Peyer's patch (tissue), 4 donors: Measurements from ENCODE around the gene AXIN1.
"Not testable (repeated sequence)": the region's sequence is repeated elsewhere in the genome, so short reads cannot be mapped to it uniquely, and the experiment has no call there.

Experiments
- POLR2A ChIP-seq, 2 donors: fragments of 450-650 bp; IDR thresholded peaks; one replicate each; pipeline ENCODE4 v1.5.1; 2017; ENCODE audit warnings: antibody characterized with exemption in 2 of 2, mild to moderate bottlenecking in 2 of 2, moderate library complexity in 2 of 2
- TF ChIP-seq, protein P1 (sequence below), 6 experiments: fragments of 450-650 bp in 4 of 6; fragments of 200-600 bp in 2 of 6; sonication (generic) in 1 of 6; IDR thresholded peaks; one replicate each; pipeline ENCODE4 v1.5.1; 2017 to 2019; ENCODE audit warnings: antibody characterized with exemption in 6 of 6, mild to moderate bottlenecking in 3 of 6, moderate library complexity in 1 of 6

DNA sequence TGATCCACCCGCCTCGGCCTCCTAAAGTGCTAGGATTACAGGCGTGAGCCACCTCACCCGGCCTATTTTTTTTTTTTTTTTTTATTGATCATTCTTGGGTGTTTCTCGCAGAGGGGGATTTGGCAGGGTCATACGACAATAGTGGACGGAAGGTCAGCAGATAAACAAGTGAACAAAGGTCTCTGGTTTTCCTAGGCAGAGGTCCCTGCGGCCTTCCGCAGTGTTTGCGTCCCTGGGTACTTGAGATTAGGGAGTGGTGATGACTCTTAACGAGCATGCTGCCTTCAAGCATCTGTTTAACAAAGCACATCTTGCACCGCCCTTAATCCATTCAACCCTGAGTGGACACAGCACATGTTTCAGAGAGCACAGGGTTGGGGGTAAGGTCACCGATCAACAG is 94.4 kb downstream of the AXIN1 start:
- TF ChIP-seq, protein P1, sequence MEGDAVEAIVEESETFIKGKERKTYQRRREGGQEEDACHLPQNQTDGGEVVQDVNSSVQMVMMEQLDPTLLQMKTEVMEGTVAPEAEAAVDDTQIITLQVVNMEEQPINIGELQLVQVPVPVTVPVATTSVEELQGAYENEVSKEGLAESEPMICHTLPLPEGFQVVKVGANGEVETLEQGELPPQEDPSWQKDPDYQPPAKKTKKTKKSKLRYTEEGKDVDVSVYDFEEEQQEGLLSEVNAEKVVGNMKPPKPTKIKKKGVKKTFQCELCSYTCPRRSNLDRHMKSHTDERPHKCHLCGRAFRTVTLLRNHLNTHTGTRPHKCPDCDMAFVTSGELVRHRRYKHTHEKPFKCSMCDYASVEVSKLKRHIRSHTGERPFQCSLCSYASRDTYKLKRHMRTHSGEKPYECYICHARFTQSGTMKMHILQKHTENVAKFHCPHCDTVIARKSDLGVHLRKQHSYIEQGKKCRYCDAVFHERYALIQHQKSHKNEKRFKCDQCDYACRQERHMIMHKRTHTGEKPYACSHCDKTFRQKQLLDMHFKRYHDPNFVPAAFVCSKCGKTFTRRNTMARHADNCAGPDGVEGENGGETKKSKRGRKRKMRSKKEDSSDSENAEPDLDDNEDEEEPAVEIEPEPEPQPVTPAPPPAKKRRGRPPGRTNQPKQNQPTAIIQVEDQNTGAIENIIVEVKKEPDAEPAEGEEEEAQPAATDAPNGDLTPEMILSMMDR (IDR thresholded peaks at IDR 0.05), result not testable (repeated sequence)
- TF ChIP-seq POLR2A (IDR thresholded peaks at IDR 0.05), result not testable (repeated sequence)
